ENCODE data around the gene SPATA12.

The SPATA12 gene, protein sequence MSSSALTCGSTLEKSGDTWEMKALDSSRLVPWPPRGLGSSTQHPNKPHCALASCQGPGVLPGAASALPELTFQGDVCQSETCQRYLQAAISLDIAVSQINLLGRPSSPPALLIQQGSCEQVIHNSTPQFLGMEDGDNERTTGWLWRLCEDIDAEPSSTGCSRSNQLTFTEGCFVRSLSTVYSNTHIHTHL

DNA sequence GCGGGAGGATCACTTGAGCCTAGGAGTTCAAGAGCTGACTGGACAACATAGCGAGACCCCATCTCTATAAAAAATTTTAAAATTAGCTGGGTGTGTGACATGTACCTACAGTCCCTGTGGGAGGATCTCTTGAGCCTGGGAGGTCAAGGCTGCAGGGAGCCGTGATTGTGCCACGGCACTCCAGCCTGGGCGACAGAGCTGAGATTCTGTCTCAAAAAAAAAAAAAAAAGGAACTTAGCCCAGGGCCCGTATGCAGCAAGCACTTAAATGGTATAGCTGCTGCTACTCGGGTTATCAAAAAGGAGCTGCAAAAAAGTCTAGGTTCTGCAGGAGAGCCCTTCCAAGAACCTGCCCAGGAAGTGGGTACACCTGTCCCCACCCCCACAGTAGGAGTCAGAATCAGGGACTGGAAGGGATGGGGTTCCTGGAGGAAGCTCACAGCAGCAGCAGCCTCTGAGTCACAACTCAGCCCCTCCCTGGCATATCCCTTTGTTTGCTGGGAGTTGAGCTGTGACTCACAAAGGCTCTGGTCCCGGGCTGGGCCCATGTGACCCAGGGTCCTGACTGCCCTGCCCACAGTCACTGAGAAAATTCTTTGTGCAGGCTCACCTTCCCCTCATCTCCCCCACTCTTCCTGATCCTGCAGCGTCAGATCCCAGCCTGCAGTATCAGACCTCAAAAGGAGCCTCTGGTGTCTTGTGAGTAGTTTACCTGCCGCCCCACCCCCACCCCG lies at the start of gene SPATA12:
SPATA12 (plus strand) TSS at position 576 of the 733 bp plus-strand sequence. CDS start 13,031 bp downstream, outside the sequence.
- DNase-seq (ENCODE audit: low spot score): peak; percentile 97

DNA sequence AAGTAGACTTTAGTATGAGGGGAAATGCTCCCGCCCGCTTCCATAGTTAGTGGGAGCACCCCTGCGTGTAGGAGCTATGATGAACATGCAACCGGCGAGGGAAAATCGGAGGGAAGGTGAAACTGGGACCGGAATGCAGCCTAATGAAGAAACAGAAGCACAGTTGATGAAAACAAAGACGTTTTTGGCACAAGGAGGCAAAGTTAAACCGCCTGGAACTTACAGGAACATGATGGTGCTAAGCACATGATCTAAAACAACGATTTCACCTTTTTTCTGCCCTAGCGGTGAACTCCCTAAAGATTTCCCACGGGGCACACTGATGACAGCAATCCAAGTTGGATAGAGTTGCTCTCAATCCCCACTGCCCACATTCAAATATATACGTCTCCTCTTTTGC lies 49.4 kb upstream of the SPATA12 start:
- DNase-seq (ENCODE audit: low spot score): no peak

DNA sequence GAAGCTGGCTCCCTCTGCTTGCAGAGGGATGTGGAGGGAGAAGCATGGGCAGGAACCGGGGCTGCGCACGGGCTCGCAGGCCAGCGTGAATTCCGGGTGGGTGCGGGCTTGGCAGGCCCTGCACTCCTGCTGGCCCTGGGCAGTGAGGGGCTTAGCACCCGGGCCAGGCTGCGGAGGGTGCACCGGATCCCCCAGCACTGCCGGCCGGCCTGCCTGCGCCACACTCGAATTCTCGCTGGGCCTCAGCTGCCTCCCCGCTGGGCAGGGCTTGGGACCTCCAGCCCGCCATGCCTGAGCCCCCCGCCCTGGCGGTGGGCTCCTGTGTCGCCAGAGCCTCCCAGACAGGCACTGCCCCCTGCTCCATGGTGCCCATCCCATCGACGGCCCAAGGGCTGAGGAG lies 47.6 kb upstream of the SPATA12 start:
- no peak for DNase-seq (ENCODE audit: low spot score)

GRCh38 chr3:57015350-57015729 lies 45.1 kb upstream of the SPATA12 start:
- no peak for DNase-seq (ENCODE audit: low spot score)

- no peak for DNase-seq (ENCODE audit: low spot score)
Measured at GRCh38 chr3:57015912-57016311, 44.6 kb upstream of the SPATA12 start.

GRCh38 chr3:57017459-57017845 lies 43.0 kb upstream of the SPATA12 start:
- DNase-seq (ENCODE audit: low spot score): no peak

- no peak for DNase-seq (ENCODE audit: low spot score)
Measured at GRCh38 chr3:57018246-57018645, 42.2 kb upstream of the SPATA12 start.

- DNase-seq (ENCODE audit: low spot score): no peak
Measured at GRCh38 chr3:57019057-57019456, 41.4 kb upstream of the SPATA12 start.

GRCh38 chr3:57025237-57025636 lies 35.2 kb upstream of the SPATA12 start:
- DNase-seq (ENCODE audit: low spot score): no peak

DNA sequence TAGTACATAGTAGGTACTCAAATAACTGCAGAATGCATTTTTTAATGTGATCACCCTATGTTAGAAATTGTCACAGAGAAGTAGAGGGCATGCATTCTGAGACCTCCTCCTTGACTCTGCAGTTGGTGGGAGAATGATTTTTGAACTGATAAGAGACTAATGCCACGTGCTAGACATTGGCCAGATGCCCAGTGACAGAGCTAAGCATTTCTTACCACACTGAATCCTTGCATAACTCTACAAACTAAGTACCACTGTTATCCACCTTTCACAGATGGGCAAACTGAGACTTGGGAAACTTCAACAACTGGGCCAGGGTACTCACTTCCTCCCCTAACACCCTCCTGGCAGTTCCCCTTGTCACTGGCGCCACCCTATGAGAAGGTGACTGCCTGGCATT lies 33.5 kb upstream of the SPATA12 start:
- DNase-seq (ENCODE audit: low spot score): no peak

- DNase-seq (ENCODE audit: low spot score): no peak
Measured at GRCh38 chr3:57029383-57029782, 31.1 kb upstream of the SPATA12 start.

GRCh38 chr3:57029924-57030323 lies 30.5 kb upstream of the SPATA12 start:
- no peak for DNase-seq (ENCODE audit: low spot score)

DNA sequence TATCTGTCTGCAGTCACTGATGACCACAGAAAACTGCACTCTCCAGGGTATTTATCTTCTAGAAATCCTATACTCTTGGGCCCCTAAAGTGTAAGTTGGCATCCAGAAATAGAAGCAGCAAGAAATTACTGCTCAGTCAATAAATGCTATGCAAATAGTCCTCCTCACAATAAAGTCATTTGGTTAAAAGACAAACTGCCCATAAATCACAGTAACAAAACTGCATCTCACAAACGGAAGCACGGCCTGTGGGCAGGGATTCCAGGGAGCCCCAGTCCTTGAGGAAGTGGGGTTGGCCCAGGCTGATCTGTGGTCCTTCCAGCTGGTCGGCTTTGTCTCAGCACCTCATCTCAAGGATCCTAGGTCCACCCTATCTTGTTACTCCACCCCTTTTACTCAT lies 29.7 kb upstream of the SPATA12 start:
- no peak for DNase-seq (ENCODE audit: low spot score)

GRCh38 chr3:57031631-57032541 lies 28.6 kb upstream of the SPATA12 start:
- DNase-seq (ENCODE audit: low spot score): no peak

GRCh38 chr3:57036952-57037351 lies 23.5 kb upstream of the SPATA12 start:
- no peak for DNase-seq (ENCODE audit: low spot score)

DNA sequence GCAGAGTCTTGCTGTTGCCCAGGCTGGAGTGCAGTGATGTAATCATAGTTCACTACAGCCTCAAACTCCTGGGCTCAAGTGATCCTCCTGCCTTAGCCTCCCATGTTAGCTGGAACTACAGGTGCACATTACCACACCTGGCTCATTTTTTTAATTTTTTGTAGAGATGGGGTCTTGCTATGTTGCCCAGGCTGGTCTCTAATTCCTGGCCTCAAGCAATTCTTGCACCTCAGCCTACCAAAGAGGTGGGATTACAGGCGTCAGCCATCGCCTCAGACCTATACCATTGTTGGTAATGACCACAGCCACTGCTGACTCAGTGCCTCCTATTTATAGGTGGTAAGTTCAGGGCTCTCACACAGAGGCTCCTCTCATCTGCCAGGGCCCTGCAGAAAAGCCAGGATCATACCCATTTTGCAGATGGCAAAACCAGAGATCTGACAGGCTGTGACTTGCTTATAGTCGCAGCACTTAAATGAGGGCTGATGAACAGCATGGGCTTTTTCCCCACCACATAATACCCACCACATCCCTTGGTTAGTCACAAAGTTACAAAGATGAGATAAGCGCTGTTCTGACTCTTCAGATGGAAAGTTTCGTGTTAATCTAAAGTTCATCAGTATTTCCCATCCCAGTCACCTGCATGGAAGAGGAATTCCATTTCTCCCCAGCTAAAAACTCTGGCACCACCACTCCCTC lies 21.8 kb upstream of the SPATA12 start:
- no peak for DNase-seq (ENCODE audit: low spot score)

DNA sequence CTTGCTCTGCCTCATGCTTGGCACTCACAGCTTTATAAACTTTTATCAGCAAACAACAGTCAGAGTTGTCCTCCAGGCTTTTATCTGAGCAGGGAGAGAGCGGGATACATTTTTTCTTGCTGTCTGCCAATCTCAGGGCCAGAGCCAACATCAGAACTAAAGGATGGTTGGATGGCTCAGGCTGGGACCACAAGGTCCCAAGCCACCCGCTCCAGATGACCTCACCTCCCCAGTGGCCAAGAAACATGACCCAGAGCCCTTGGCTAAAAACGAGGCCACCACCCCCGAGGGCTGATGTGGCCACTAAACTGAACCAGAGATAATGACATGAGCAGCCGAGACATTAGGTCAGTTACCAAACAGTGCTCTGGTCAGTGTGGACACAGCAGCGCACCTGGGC lies 18.8 kb upstream of the SPATA12 start:
- no peak for DNase-seq (ENCODE audit: low spot score)

DNA sequence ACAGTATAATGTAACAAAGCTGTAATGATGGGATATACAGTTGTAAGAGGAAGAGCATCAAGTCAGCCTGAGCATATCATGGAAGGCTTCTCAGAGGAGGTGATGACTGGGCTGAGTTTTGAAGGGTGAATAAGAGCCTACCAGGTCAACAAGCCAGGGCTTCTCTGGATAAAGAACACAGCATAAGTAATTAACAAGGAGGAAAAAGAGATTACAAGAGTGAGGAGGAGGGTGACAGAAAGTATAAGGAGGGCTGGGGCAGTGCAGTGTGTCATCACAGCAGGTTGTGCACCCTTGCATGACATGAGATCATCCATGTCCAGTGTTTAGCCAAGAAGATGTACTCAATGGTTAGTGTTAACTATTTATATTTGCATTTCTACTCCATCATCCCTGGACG lies 16.9 kb upstream of the SPATA12 start:
- no peak for DNase-seq (ENCODE audit: low spot score)

GRCh38 chr3:57046101-57046765 lies 14.2 kb upstream of the SPATA12 start:
- DNase-seq (ENCODE audit: low spot score): no peak

DNA sequence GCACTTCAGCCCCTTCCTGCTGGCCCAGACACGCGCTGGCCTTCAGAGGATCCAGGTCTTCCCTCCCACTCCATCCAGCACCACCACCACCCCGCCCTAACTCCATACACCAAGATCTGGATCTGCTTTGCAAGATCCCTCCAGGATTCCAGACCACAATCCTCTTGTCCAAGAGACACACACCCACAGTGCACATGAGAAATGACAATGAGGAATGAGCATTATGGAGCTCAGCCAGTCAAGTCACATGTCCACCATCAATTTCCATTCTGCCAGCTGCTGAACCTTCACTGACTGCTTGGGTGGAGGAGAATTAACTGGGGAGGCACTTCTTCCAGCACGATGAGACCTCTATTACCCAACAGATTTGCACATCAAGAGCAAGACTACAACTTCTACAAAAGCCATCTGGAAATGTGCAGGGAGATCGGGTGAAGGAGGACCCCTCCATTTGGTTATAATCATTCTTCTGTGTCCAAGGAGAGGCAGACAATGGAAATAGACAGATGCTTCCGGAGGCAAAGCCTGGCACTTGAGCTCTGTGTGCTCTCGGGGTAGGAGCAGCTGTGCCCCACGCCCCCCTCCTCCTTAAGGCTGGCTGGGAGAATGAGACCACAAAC lies 12.3 kb upstream of the SPATA12 start:
- DNase-seq (ENCODE audit: low spot score): peak; percentile 84

DNA sequence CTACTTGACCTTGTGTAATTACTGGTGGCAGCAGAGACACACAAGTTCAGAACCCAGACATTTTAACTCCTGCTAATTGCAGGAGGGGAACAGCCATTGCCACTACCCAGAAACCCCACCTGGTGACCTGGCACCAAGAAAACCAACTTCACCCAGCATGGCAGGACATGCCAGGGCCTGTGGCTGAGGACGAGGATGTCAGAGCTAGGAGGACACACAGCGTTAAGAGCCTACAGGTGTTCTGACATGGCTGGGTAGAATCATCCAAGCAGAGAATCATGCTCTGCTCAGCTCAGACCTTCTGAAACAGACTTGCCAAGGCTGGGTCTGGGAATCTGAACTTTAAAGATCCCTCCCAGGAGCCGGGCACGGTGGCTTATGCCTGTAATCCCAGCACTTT lies 11.7 kb upstream of the SPATA12 start:
- DNase-seq (ENCODE audit: low spot score): no peak
